Activated CD8-positive, alpha-beta memory T cell treated with anti-CD3 and anti-CD28 coated beads, Interleukin-2, amount 50 U/mL, for 1 hour (primary cell): ENCODE data around the gene ZNF451.

Source experiments
- DNase-seq: peaks from one replicate; pipeline ENCODE4 v3.0.0-alpha.2; 2020; ENCODE audit errors: extremely low read depth

Gene ZNF451

DNA sequence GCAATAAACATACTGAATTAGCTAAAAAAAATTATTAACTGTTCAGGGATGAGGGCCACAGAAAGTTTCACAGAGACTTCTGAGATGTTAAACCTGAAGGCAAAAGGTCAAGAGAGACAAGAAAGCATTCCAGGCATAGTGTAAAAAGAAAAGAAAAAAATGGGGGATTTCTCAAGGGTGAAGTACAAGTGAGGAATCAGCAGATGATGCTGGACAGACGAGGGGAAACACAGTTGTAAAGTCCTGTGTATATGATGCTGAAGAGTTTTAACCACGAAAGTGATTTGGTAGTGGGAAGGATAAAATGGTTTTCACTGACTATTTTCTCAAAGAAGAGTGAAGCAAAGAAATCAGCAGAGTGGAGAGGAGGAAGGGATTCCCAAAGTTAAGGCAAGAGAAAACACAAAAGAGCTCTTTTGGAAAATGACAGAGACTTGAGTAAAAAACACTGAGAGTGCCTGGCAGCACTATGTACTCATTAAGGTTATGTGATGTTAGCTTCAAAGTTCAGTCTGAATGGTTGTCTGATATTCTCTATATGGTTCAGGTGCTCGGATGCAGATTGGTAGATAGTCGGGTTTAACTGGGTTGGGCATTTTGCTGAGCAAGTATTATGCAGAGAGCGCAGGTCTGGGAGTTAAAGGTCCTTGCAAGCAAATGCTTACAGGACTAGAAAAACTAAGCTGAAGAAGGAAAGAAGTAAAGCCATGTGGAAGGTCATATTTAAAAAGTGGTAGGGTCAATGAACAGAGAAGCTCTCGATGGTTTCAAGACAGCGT, 115.8 kb downstream of the ZNF451 start:
- DNase-seq = no peak

DNA sequence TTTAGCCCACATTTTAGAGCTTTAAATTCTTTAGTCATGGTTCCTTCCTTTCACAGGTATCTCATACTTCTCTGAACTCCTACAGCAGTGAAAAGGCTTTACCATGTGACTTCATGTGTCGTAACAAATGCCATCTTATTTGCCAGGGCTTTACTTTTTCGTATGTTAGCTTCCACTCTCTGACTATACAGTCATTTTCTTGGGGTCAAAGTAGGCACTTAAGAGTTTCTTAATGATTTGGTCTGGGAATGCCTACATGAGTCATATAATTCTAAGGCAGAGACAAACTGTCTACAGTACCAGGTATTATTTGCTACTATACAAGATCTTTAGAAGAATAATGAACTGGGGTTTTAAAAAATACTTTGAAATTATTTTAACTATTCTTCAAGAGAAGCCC, 117.2 kb downstream of the ZNF451 start:
- DNase-seq = no peak

DNA sequence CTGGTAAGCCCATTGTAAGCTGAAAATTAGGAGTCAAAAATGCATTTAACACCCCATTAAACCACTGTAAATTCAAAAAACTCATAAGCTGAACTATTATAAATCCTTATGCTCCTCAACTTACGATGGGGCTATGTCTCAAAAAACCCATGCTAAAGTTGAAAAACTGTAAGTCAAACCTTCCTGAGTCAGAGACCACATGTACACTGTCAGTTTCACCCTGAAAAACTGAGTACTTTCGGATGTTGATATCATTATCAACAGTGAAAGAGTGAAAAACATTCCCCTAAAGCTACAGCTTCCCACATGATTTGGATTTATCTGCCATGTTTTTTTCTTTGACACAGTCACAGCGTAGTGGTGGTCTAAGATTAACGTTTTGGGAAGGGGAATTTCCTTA, 117.9 kb downstream of the ZNF451 start:
- DNase-seq = no peak

DNA sequence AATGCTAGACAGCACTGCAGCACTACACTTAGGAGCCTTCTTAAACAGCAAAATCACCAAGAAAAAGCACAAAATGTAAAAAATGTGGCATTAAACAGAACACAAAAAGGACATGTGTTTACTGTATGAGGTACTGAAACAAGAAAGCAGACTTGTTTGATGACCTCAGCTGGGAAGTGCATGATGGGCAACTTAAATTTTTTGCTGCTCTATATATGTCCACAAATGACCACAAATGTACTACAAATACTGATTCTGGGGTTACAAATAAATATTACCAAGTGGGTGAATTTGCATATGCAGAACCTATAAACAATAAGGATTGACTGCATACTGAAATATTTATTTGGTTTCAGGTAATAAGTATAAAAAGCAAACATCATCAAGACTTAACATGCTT, 119.0 kb downstream of the ZNF451 start:
- no peak for DNase-seq

GRCh38 chr6:57210060-57210459, 120.1 kb downstream of the ZNF451 start:
- DNase-seq = no peak

- no peak for DNase-seq
These were observed 125.3 kb downstream of the ZNF451 start for GRCh38 chr6:57215260-57215659.

DNA sequence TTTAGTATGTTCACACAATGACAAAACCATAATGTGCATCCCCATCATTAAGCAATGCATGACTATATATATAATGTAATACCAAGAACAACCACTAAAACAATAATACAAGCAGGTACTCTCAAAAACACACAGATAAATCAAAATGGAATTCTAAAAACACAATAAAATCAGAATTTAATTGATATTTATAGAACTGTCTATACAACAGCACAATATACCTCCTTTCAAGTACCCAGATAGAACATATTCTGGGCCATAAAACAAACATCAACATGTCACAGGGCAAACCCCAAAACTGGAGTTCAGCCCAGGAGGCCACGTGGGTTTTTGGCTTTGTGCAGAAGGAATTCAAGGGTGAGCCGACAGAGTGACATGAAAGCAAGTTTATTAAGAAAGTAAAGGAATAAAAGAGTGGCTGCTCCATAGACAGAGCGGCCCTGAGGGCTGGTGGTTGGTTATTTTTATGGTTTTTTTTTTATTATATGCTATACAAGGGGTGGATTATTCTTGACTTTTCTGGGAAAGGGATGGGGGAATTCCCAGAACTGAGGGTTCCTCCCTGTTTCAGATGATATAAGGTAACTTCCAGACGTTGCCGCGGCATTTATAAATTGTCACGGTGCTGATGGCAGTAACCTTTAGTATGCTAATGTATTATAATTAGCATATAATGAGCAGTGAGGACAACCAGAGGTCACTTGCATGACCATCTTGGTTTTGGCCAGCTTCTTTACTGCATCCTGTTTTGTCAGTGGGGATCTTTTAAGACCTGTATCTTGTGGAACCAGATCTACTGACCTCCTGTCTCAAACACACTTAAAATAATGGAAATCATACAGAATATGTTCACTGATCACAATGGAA, 126.5 kb downstream of the ZNF451 start:
- DNase-seq = no peak

- DNase-seq = no peak
These were observed 127.3 kb downstream of the ZNF451 start for GRCh38 chr6:57217270-57217669.
